ENCODE measurements around the gene NRG3.

Gene NRG3

DNA sequence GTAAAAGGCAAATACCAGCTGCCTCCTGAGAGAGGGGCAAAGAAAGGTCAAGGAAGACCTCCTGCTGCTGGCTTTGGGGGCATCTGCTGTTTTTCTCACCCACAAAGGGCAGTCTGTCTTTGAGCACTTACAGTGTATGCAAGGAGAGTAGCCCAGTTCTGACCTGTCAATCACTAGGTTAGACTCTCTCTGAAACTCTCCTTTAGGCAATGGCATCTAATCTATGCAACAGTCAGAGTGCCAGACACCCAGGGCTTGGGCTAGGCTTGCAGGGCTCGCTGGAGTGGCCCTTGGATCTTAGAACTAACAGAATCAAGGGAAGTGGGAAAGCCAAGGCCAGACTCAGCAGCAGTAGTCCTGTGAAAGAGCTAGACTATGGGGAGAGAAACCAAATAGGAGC lies 522.9 kb downstream of the NRG3 start:
- DNase-seq, result no peak

GRCh38 chr10:82399850-82400249 lies 524.9 kb downstream of the NRG3 start:
- no peak for DNase-seq

- DNase-seq, result no peak
These were observed 525.8 kb downstream of the NRG3 start for GRCh38 chr10:82400841-82401240.

GRCh38 chr10:82402906-82403401 lies 528.0 kb downstream of the NRG3 start:
- no peak for DNase-seq

- no peak for DNase-seq
These were observed 534.7 kb downstream of the NRG3 start for GRCh38 chr10:82409671-82410070.

DNA sequence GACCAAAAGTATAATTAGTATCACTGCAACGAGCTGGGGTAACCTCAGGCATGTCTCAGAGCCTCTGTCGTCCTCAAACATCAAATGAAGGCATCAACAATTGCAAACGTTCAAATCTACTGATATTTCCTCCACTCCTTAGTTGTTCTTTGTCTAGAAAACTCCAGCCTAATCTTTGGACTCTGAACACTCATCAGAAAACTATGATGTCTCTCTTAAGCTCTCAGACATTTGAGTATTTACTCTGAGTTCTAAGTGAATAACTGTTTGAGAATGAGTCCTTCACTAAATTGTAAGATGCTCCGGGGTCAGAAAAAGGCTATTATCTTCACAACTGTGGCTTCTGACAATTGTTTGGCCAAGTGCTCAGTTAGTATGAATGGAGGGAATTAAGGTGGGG lies 536.4 kb downstream of the NRG3 start:
- no peak for DNase-seq

- no peak for DNase-seq
These were observed 545.0 kb downstream of the NRG3 start for GRCh38 chr10:82420001-82420400.

DNA sequence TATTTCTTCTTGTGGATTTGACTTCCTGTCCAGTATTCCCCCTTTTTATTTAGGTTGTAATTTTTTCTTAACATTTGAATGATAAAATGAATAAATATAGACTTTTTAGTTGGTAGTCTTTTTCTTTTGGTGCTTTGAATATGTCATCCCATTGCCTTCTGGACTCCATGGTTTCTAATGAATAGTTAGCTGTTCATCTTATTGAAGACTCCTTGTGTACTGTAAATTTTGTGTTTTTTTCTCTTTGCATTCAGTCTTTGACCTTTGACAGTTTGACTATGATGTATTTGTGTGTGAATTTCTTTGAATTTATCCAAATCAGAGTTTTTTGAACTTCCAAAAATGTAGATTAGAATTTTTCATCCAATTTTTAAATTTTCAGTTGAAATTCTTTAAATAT lies 554.3 kb downstream of the NRG3 start:
- no peak for DNase-seq

DNA sequence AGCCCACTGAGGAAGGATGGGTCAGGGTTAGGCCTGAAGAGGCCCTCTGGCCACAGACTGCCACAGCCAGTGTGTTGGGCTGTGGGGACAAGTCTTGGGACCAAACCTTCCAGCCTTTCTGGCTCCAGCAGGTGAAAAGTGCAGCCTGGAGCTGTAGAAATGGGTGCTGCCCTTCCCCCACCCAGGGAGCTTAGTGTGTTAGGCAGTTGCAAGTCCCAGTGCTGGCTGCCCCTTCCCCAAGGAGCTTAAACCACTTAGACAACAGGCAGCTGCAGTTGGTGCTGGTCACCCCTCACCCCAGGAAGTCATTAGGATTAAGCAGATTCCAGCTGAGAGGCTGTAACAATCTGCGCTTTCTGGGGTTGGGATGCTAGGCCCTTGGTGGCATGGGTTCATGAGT lies 563.3 kb downstream of the NRG3 start:
- DNase-seq, result no peak

DNA sequence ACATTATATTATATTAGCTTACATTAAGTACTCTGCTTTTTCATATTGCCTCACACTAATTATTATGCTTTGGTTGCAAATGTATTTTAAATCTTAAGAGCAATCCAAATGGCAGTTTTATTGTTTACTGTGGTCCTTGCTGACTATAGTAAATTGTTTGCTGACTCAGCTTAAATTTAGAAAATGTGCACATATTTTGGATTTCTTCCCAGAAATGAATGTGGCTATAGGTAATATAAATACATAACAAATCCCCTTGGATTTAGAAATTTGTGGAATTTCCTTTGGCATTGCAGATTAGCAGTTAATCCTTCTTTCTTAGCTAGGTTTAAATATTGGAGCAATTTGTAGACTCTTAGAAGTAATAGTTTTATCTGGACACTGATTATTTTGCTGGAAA lies 565.8 kb downstream of the NRG3 start:
- DNase-seq, result no peak

DNA sequence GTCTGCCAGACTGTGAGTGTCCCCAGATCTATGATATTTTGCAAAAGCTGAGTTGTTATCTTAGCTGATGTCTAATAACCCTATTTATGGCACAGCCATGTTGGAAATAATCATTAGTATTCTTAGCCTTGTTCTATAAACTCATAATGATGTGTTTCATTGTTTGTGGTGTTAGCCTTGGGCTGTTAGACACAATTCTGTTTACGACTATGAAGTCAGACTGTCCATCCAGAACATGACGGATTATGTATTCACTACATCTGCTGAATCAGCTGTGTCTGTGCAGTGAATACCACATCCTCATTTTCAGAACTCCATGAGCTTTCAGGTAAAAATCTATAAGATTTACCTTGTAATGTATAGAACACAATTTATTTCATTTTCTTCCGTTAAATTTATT lies 577.1 kb downstream of the NRG3 start:
- no peak for DNase-seq

DNA sequence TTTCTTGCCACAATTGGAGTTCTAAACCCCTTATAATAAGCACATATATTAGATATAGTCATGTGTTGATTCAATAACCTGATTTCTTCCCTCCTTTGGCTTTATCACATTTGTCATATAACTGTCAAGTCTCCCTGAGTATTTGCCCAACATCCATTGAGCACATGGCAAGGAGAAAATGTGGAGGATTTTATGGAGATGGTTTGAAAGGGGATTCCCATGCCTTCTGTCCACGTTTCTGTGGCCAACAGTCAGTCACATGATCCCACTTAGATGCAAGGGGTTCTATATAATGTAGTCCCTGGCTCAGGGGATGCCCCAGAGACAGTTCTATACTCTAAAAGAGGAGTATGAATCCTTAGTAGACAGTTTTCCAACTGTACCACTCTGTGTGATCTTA lies 577.7 kb downstream of the NRG3 start:
- DNase-seq, result no peak

DNA sequence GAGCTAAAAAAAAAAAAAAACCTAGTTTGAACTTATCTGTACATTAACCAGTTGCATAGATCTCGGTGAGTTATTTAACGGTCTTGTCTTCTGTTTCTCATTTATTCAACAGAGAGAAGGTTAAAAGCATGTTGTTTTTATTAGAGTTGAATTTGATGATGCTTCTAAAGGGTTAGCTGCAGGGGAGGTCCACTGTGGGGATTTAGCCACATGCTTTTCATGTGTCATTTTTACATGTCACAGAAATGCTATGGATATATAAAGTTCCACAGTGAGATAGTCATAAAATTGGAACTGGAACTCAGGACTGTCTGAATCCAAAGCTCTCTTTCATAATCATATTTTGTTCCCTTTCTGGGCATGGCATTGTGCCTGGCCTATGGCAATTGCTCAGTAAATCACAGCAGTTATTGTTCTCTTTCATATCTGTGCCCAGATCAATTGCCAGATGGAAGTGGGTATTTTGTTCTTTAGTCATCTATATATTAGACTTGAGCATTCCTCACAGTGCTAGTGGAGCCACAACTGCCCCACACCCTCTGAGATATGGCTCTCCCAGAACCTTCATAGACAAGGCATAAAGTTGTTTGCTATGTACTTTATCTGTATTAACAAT lies 578.8 kb downstream of the NRG3 start:
- DNase-seq, result no peak

- DNase-seq, result no peak
These were observed 588.0 kb downstream of the NRG3 start for GRCh38 chr10:82462910-82463551.

GRCh38 chr10:82463614-82464013 lies 588.6 kb downstream of the NRG3 start:
- peak; percentile 38 for DNase-seq

GRCh38 chr10:82464191-82464818 lies 589.3 kb downstream of the NRG3 start:
- no peak for DNase-seq

GRCh38 chr10:82464966-82465365 lies 590.0 kb downstream of the NRG3 start:
- DNase-seq, result no peak

GRCh38 chr10:82468453-82468852 lies 593.5 kb downstream of the NRG3 start:
- DNase-seq, result no peak

DNA sequence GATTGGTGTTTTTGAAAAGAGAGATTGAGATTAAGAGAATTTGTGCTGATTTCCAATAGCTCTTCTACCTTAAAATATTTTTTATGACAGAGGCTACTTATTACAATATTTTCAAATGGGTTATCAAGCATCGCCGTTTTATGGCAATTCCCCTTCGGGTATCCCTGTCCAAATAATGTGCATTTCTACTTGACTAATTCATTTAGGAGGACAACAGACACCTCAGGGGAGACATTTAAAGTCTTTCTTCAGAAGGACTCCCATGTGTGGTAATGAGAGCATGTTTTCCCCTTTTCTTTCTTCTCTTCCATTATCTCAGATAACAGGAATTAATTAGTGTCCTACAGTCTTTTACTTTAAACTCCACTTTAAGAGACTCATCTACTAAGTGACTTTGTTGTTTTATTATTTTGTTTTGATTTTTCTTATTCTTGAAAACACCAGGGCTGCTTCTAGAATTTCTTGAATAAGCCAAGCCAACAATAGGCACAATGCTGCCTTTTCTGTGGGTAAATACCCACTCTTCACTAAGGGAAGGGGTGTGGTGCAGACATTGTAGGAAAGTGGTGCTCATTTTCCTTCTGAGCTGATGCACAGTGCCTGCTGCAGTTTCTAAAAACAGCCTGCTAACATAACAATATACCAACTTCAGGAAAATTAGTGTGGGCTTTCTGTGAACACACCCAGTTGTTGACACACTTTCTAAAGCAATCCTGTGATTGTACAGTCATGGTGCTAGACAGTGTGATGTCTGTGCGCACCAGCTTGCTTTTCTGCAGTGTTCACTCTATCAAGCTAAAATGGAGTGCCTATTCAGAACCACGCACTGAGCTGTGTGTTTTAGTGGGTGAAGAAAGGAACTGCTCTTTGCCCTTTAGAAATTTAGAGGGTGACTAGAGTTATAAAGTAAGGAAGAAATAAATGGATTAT lies 597.7 kb downstream of the NRG3 start:
- no peak for DNase-seq

DNA sequence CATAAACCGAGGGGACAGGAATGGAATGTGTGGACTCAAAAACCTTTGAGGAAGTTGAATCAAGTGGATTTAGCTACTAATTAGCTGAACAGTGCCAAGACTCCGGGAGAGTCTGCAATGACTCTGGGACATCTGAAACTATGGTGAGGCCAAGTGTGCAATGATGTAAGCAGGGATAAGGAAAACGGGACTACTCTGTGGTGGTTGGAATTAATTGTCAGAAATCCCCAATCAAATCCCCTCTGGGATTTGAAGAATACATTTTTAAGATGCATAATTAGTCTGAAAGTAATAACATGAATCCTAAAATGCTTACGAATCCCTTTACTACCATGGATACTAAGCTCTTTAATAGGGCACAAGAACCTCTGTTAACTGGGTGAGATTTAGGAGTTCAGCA lies 602.8 kb downstream of the NRG3 start:
- no peak for DNase-seq

DNA sequence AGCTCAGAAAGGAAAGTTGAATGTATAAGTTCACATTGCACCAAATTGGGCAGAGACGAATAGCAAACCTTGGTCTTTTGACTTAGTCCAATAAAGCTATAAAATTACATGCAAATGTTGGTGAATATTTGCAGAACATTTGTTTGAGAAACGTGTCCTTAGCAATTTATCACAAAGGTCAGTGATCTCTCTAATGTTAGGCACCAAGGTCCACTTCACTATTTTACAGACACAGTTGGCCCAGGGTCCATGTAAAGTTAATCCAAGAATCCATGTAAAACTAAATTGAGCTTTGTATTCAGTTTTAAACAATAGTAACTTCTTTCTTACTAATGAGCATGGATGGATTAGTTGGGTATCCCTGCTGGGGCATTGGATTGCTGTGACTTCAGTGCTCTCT lies 617.7 kb downstream of the NRG3 start:
- DNase-seq, result no peak

DNA sequence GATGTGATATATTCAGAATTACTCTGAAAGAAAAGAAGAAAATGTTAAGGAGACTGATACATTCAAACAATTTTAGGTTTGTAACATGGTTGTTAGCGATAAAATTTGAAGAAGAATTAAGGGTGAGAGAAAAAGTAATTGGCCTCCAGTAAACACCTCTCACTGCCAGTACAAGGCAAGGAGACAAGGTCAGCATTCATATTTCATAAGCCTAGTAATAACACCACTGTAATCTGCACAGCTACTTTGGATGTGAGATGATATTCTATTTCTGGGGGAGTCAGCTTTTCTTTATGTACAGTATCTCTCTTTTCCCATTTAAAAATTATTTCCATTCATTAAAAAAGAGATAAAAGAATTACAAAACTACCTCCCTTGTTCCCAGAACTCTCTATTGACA lies 621.1 kb downstream of the NRG3 start:
- no peak for DNase-seq

- no peak for DNase-seq
These were observed 622.4 kb downstream of the NRG3 start for GRCh38 chr10:82497439-82497838.

Measured in NCI-H510A (cell line).